Measurements from ENCODE around the gene CNEP1R1. TPM values are rescaled to one million over a fixed set of nuclear protein-coding genes. Genes with fewer than 3 reads are reported as not detected.

CNEP1R1 gene
- total RNA-seq, 4 donors from 2014 or later, result 12.4 to 25.6 (median 15.1) TPM

DNA sequence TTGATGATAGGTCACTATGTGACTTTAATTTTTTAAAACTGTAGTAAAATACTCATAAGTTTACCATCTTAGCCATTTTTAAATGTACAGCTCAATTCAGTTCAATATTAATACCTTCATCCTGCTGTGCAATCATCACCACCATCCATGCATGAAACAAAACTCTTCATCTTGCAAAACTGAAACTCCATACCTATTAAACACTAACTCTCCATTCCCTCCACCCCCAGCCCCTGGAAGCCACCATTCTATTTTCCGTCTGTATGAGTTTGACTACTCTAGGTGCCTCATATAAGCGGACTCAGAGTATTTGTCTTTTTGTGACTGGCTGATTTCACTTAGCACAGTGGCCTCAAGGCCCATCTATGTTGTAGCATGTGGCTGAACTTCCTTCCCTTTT, 9.4 kb upstream of the CNEP1R1 start:
- TF ChIP-seq POLR2A (IDR thresholded peaks at IDR 0.05), result no peak
- TF ChIP-seq, protein P1, sequence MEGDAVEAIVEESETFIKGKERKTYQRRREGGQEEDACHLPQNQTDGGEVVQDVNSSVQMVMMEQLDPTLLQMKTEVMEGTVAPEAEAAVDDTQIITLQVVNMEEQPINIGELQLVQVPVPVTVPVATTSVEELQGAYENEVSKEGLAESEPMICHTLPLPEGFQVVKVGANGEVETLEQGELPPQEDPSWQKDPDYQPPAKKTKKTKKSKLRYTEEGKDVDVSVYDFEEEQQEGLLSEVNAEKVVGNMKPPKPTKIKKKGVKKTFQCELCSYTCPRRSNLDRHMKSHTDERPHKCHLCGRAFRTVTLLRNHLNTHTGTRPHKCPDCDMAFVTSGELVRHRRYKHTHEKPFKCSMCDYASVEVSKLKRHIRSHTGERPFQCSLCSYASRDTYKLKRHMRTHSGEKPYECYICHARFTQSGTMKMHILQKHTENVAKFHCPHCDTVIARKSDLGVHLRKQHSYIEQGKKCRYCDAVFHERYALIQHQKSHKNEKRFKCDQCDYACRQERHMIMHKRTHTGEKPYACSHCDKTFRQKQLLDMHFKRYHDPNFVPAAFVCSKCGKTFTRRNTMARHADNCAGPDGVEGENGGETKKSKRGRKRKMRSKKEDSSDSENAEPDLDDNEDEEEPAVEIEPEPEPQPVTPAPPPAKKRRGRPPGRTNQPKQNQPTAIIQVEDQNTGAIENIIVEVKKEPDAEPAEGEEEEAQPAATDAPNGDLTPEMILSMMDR (IDR thresholded peaks at IDR 0.05), result no peak
- Histone ChIP-seq H3K4me1 (no peaks in the 10 kb centered on the region), H3K27me3 (no peaks in the 10 kb centered on the region), H3K27ac (no peak overlapping the region), H3K9me3 (no peaks in the 10 kb centered on the region), H3K4me3 (no peak overlapping the region), H3K36me3 (no peaks in the 10 kb centered on the region)
- DNase-seq, result no peak

DNA sequence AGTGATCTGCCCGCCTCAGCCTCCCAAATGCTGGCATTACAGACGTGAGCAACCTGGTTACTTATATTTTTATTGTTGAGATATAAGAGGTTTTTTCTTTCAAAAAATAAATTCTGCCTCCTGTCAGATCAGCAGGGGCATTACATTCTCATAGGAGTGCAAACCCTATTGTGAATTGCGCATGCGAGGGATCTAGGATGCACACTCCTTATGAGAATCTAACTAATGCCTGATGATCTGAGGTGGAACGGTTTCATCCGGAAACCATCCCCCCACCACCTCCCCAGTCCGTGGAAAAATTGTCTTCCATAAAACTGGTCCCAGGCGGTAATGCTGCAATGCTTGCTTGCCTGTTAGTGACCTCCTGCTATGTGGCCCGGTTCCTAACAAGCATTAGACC, 7.5 kb upstream of the CNEP1R1 start:
- no peak overlapping the region for H3K27ac ChIP-seq
- H3K9me3 ChIP-seq, result no peaks in the 10 kb centered on the region

DNA sequence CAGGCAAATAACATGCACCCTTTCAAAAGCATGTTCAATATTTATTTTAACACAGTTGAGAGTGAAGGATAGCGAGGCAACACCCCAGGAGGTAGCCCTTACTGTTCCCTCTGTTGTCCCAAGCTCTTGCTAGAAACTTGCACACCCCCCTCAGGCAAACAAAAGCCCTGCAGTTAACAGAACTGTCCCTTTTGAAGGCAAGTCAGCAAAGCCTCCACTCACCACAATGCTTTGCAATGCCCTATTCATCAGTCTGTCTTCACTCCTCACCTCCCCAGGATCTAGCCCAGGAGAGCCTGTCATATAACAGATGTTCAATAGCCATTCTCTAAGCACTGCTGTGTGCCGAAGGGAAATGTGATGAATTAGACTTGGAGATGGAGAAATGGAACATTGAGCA, 3.5 kb upstream of the CNEP1R1 start:
- Histone ChIP-seq H3K9me3 (no peaks in the 10 kb centered on the region), H3K27me3 (no peaks in the 10 kb centered on the region), H3K36me3 (no peaks in the 10 kb centered on the region), H3K4me1 (peaks cover 0 to 11% (median 3%) of the 10 kb centered on the region in 4 donors), H3K27ac (no peak overlapping the region), H3K4me3 (no peak overlapping the region)
- no peak for DNase-seq
- TF ChIP-seq, protein P1 (IDR thresholded peaks at IDR 0.05), result no peak
- TF ChIP-seq POLR2A (IDR thresholded peaks at IDR 0.05), result no peak

More for the DNA sequence above, 7.5 kb upstream of the CNEP1R1 start:
- no peaks in the 10 kb centered on the region for H3K36me3 ChIP-seq
- no peaks in the 10 kb centered on the region for H3K27me3 ChIP-seq
- H3K4me1 ChIP-seq, result no peaks in the 10 kb centered on the region
- TF ChIP-seq POLR2A (IDR thresholded peaks at IDR 0.05), result no peak
- TF ChIP-seq, protein P1 (IDR thresholded peaks at IDR 0.05), result no peak
- H3K4me3 ChIP-seq, result no peak overlapping the region
- no peak for DNase-seq

DNA sequence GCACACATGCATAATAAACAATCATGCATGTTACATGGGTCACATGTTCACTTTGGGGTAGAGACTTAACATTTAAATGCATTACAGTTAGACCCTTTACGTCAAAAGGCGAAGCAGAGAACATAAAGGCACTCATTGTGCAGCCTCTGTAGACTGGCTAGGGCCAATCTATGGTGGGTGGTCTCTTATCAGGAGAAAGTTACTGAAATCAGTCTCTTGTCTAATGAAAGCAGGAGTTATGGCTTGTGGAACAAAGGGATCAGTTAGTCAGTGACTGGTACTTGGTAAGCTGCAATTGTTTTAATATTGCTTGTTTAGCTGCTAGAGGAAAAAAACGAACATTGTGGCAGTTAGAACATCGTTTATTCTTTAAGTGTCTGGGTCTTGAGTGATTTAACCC, 1.4 kb upstream of the CNEP1R1 start:
- peaks cover 0 to 18% (median 3%) of the 10 kb centered on the region in 4 donors for H3K4me1 ChIP-seq
- DNase-seq, result no peak
- TF ChIP-seq, protein P1 (IDR thresholded peaks at IDR 0.05), result no peak
- no peak for TF ChIP-seq POLR2A (IDR thresholded peaks at IDR 0.05)
- no peak overlapping the region for H3K27ac ChIP-seq
- no peak overlapping the region for H3K4me3 ChIP-seq
- H3K27me3 ChIP-seq, result no peaks in the 10 kb centered on the region
- H3K36me3 ChIP-seq, result no peaks in the 10 kb centered on the region
- H3K9me3 ChIP-seq, result no peaks in the 10 kb centered on the region

DNA sequence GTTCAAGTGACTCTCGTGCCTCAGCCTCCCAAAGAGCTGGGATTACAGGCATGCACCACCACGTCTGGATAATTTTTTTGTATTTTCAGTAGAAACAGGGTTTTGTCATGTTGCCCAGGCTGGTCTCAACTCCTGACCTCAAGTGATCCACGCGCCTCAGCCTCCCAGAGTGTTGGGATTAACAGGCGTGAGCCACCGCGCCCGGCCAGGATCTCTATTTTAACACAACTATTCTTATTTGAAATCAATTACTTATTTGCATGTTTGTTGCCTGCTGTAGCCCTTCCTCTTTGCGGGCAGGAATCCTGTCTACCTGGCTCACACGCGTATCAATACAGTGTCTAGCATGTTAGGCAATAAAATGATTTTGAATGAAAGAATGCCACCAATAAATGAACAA, 818 bp upstream of the CNEP1R1 start:
- no peak overlapping the region for H3K4me3 ChIP-seq
- H3K4me1 ChIP-seq, result peaks cover 0 to 18% (median 3%) of the 10 kb centered on the region in 4 donors
- TF ChIP-seq POLR2A (IDR thresholded peaks at IDR 0.05), result no peak
- TF ChIP-seq, protein P1 (IDR thresholded peaks at IDR 0.05), result no peak
- H3K9me3 ChIP-seq, result no peaks in the 10 kb centered on the region
- no peak for DNase-seq
- H3K36me3 ChIP-seq, result no peaks in the 10 kb centered on the region
- H3K27me3 ChIP-seq, result no peaks in the 10 kb centered on the region
- H3K27ac ChIP-seq, result no peak overlapping the region

DNA sequence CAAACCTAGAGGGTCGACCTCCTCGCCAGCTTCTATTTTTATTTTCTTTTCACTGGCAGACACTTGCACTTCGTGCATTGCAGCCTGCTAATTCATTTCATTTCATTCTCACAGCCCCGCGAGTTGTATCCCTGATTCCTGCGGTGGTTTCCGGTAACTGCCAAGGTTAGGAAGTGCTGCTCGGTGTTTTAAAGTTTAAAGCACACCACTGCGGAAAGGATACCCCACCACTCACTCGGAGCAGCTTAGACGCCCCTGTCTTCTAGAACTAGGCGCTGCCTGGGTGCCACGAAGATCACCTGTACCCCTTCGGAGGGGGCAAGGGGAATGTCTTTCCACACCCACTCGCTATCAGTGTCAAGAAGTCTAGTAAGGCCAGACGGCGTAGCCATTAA, 509 bp downstream of the CNEP1R1 start:
- Histone ChIP-seq H3K9me3 (no peaks in the 10 kb centered on the region), H3K36me3 (peaks cover 0 to 13% (median 0%) of the 10 kb centered on the region in 3 donors), H3K4me1 (peaks cover 0 to 18% (median 3%) of the 10 kb centered on the region in 4 donors), H3K4me3 (peak overlapping the region; percentile 90 to 99 (median 93)), H3K27ac (peak overlapping the region; percentile 75 to 87 (median 83)), H3K27me3 (no peaks in the 10 kb centered on the region)
- peak in 2 of 3 donors; percentile 48 to 63 for DNase-seq
- TF ChIP-seq, protein P1 (IDR thresholded peaks at IDR 0.05), result no peak
- TF ChIP-seq POLR2A (IDR thresholded peaks at IDR 0.05), result no peak
